Measurements from ENCODE around the gene RASD2.

The RASD2 gene

DNA sequence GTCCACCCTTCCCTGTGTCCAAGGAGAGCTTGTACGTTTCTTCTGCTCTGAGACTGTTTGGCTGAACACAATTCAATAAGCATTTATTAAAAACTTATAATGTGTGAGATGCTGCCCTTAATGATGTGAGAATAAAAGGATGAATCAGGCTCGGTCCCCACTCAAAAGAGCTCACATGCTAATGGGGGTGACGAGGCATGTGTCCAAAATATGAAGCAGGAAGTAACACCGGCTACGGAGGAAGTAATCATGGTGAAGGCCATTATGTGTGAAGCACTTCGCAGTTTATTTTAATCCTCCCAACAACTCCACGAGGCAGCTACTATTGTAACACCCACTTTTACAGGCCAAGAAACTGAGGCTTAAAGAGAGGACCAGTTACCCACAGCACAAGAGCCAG is 3.4 kb upstream of the RASD2 start:
- TF ChIP-seq FOXP2 (optimal IDR thresholded peaks at IDR 0.05; ENCODE audit: borderline replicate concordance, extremely low read depth, extremely low read length, insufficient read depth): no peak
- no peak for TF ChIP-seq POLR2AphosphoS5 (IDR thresholded peaks at IDR 0.05; ENCODE audit: low read depth, low read length)
- TF ChIP-seq, protein P1, sequence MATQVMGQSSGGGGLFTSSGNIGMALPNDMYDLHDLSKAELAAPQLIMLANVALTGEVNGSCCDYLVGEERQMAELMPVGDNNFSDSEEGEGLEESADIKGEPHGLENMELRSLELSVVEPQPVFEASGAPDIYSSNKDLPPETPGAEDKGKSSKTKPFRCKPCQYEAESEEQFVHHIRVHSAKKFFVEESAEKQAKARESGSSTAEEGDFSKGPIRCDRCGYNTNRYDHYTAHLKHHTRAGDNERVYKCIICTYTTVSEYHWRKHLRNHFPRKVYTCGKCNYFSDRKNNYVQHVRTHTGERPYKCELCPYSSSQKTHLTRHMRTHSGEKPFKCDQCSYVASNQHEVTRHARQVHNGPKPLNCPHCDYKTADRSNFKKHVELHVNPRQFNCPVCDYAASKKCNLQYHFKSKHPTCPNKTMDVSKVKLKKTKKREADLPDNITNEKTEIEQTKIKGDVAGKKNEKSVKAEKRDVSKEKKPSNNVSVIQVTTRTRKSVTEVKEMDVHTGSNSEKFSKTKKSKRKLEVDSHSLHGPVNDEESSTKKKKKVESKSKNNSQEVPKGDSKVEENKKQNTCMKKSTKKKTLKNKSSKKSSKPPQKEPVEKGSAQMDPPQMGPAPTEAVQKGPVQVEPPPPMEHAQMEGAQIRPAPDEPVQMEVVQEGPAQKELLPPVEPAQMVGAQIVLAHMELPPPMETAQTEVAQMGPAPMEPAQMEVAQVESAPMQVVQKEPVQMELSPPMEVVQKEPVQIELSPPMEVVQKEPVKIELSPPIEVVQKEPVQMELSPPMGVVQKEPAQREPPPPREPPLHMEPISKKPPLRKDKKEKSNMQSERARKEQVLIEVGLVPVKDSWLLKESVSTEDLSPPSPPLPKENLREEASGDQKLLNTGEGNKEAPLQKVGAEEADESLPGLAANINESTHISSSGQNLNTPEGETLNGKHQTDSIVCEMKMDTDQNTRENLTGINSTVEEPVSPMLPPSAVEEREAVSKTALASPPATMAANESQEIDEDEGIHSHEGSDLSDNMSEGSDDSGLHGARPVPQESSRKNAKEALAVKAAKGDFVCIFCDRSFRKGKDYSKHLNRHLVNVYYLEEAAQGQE (IDR thresholded peaks at IDR 0.05; ENCODE audit: insufficient read depth in 1 of 2, low read depth in 2 of 2, low read length in 2 of 2): no peak
- no peak for TF ChIP-seq TAF1 (IDR thresholded peaks at IDR 0.05; ENCODE audit: borderline replicate concordance, insufficient read depth, low read length)
- no peak for TF ChIP-seq SIN3A (IDR thresholded peaks at IDR 0.05; ENCODE audit: borderline replicate concordance, insufficient read depth, low read length)

DNA sequence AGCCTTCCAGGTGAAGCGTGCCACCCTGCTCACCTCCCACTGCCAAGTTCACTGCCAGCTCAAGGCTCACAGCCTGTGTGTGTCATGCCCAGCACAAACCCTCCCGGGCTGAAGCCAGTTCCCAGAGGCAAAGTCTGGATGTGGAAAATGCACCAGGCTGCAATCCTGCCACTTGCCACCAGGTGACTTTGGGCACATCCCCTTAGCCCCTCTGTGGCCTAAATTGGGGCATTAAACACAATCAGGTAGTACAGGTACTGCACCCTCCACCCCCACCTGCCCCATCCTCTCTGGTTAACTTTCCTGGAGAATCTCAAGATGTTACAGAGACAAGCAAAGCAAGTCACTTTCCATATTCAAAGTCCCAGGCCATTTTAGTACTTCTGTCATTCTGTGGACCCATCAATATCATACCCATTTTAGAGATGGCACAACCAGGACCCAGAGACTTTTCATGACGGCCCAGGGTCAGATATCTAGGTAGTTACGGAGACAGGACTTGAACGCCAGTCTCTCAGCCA is 1.8 kb upstream of the RASD2 start:
- TF ChIP-seq SIN3A (IDR thresholded peaks at IDR 0.05; ENCODE audit: borderline replicate concordance, insufficient read depth, low read length) (no peak), POLR2AphosphoS5 (IDR thresholded peaks at IDR 0.05; ENCODE audit: low read depth, low read length) (no peak), TAF1 (IDR thresholded peaks at IDR 0.05; ENCODE audit: borderline replicate concordance, insufficient read depth, low read length) (no peak), FOXP2 (optimal IDR thresholded peaks at IDR 0.05; ENCODE audit: borderline replicate concordance, extremely low read depth, extremely low read length, insufficient read depth) (no peak)
- TF ChIP-seq, protein P1 (IDR thresholded peaks at IDR 0.05; ENCODE audit: insufficient read depth in 1 of 2, low read depth in 2 of 2, low read length in 2 of 2): no peak

DNA sequence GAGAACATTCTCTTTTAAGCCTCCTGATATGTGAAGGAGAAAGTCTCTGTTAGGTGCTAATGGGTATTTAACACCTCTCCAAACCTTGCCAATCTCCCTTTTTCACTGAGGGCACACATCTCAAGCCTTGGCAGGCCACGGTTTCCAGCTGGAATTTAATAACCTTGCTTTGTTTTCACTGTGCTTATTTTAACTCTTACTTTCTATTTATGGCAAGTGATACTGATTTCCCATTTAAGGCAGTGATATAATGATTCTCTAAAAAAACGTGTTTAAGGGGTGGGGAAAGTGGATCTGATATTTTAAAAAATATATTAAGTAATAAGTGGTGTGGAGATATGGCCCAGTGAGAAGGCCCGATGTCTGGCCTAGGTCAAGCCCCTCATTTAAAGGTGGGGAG is 1.1 kb upstream of the RASD2 start:
- TF ChIP-seq, protein P1 (IDR thresholded peaks at IDR 0.05; ENCODE audit: insufficient read depth in 1 of 2, low read depth in 2 of 2, low read length in 2 of 2): no peak
- TF ChIP-seq POLR2AphosphoS5 (IDR thresholded peaks at IDR 0.05; ENCODE audit: low read depth, low read length) (no peak), TAF1 (IDR thresholded peaks at IDR 0.05; ENCODE audit: borderline replicate concordance, insufficient read depth, low read length) (no peak), SIN3A (IDR thresholded peaks at IDR 0.05; ENCODE audit: borderline replicate concordance, insufficient read depth, low read length) (no peak), FOXP2 (optimal IDR thresholded peaks at IDR 0.05; ENCODE audit: borderline replicate concordance, extremely low read depth, extremely low read length, insufficient read depth) (no peak)

DNA sequence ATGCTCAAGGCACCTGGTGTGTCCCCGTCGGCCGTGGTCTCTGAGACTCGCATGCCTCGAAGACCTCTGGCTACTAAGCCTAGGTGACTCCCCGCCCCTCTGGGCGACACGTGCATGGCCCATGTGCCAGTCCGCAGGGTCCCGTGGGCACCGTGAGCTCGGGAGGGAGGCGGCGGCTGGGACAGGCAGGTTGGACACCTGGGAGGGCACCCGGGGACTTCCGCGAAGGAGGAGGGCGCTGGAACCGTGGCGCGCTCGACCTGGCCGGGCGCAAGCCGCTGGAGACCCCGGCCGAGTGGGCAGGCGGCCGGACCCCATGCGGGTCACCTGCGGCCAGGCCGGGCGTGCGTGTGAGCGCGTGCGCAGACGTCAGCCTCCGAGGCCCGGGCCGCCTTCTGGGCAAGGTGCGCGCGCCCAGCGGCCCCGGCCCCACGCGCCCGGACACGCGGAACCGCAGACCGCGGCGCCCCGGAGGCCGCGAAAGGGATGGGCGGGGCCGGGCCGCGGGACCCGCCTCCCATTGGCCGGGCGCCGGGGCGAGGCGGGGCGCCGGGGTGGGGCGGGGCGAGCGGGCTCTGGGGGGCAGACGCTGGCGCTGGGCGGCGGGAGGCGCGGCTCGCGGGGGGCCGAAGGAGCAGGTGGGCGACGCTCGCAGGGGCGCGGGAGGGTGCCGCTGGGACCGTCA is 579 bp upstream of the RASD2 start:
- no peak for TF ChIP-seq SIN3A (IDR thresholded peaks at IDR 0.05; ENCODE audit: borderline replicate concordance, insufficient read depth, low read length)
- TF ChIP-seq TAF1 (IDR thresholded peaks at IDR 0.05; ENCODE audit: borderline replicate concordance, insufficient read depth, low read length): no peak
- TF ChIP-seq POLR2AphosphoS5 (IDR thresholded peaks at IDR 0.05; ENCODE audit: low read depth, low read length): no peak
- TF ChIP-seq, protein P1 (IDR thresholded peaks at IDR 0.05; ENCODE audit: insufficient read depth in 1 of 2, low read depth in 2 of 2, low read length in 2 of 2): no peak
- no peak for TF ChIP-seq FOXP2 (optimal IDR thresholded peaks at IDR 0.05; ENCODE audit: borderline replicate concordance, extremely low read depth, extremely low read length, insufficient read depth)
